SK-N-SH (cell line): ENCODE data around the gene PLGRKT. TPM values are rescaled to one million over a fixed set of nuclear protein-coding genes. Genes with fewer than 3 reads are reported as not detected.
"Not testable (repeated sequence)": the region's sequence is repeated elsewhere in the genome, so short reads cannot be mapped to it uniquely, and the experiment has no call there.

Source experiments
- CTCF ChIA-PET: fragments of 300-600, 350-600 bp; formaldehyde crosslinking; extraction: SDS; loops from one replicate; lab custom pipeline; 2021; lab: Yijun Ruan, JAX
- POLR2A ChIA-PET: fragments of 350-600 bp; sonication (Branson Sonifier 250); formaldehyde crosslinking; extraction: SDS; loops from one replicate; lab custom pipeline; 2020; ENCODE audit warnings: antibody characterized with exemption, inconsistent platforms; lab: Yijun Ruan, JAX
- DNase-seq: peaks from one replicate; pipeline ENCODE4 v3.0.0; 2012
- H2AFZ ChIP-seq: fragments of 200-600 bp; sonication (generic); 2 replicates; pipeline ENCODE4 v1.8.1; 2016; ENCODE audit warnings: antibody characterized with exemption, mild to moderate bottlenecking, low read depth
- H3F3A ChIP-seq: fragments of 200-600 bp; sonication (generic); replicated peaks from 2 replicates; pipeline ENCODE3; 2016; ENCODE audit warnings: antibody characterized with exemption, mild to moderate bottlenecking; ENCODE audit not compliant: insufficient read depth
- H3K27ac ChIP-seq, 2 experiments: fragments of 200-500 bp in 1 of 2; fragments of 200-600 bp in 1 of 2; sonication (Bioruptor generic) in 1 of 2; sonication (generic), shearing (Covaris generic) in 1 of 2; 2 replicates each; pipeline versions ENCODE4 v1.5.1 to v1.6.1; 2014 to 2016; ENCODE audit warnings: low read depth in 2 of 2, inconsistent platforms in 1 of 2, low read length in 1 of 2, mild to moderate bottlenecking in 1 of 2, mixed read lengths in 1 of 2
- H3K27me3 ChIP-seq: fragments of 200-600 bp; sonication (generic), shearing (Covaris generic); 2 replicates; pipeline ENCODE4 v1.6.1; 2016; ENCODE audit warnings: mixed run types; ENCODE audit not compliant: insufficient read depth
- H3K36me3 ChIP-seq, 2 experiments: fragments of 200-500 bp in 1 of 2; fragments of 200-600 bp in 1 of 2; sonication (Bioruptor generic) in 1 of 2; sonication (generic) in 1 of 2; replicated peaks in 1 of 2; 2 replicates each; pipeline versions ENCODE3 to v1.5.1; 2014 to 2016; ENCODE audit warnings: low read length in 1 of 2, mild to moderate bottlenecking in 1 of 2; ENCODE audit not compliant: insufficient read depth in 2 of 2, control insufficient read depth in 1 of 2
- H3K4me1 ChIP-seq, 2 experiments: fragments of 200-500 bp in 1 of 2; fragments of 200-600 bp in 1 of 2; sonication (Bioruptor generic) in 1 of 2; sonication (generic), shearing (Covaris generic) in 1 of 2; 2 replicates each; pipeline versions ENCODE4 v1.5.1 to v1.6.1; 2014 to 2016; ENCODE audit warnings: low read depth in 1 of 2, low read length in 1 of 2, mixed run types in 1 of 2; ENCODE audit not compliant: insufficient read depth in 2 of 2, control insufficient read depth in 1 of 2
- H3K4me2 ChIP-seq: fragments of 200-600 bp; sonication (generic), shearing (Covaris generic); 2 replicates; pipeline ENCODE4 v1.6.1; 2017; ENCODE audit warnings: mixed run types
- H3K4me3 ChIP-seq, 2 experiments: fragments of 200-500 bp in 1 of 2; fragments of 200-600 bp in 1 of 2; sonication (Bioruptor generic) in 1 of 2; sonication (generic), shearing (Covaris generic) in 1 of 2; 2 replicates each; pipeline versions ENCODE4 v1.5.1 to v1.8.1; 2014 to 2016; ENCODE audit warnings: low read depth in 2 of 2, inconsistent platforms in 1 of 2, low read length in 1 of 2, mild to moderate bottlenecking in 1 of 2, mixed read lengths in 1 of 2, moderate library complexity in 1 of 2
- H3K79me2 ChIP-seq: fragments of 200-600 bp; sonication (generic); 2 replicates; pipeline ENCODE4 v1.8.1; 2017; ENCODE audit warnings: mild to moderate bottlenecking; ENCODE audit not compliant: insufficient read depth
- H3K9ac ChIP-seq: fragments of 200-600 bp; sonication (generic); 2 replicates; pipeline ENCODE4 v1.6.1; 2017; ENCODE audit warnings: mixed run types
- H3K9me2 ChIP-seq: fragments of 200-600 bp; sonication (generic); 2 replicates; pipeline ENCODE4 v1.6.1; 2017; ENCODE audit warnings: mixed run types
- H3K9me3 ChIP-seq: fragments of 200-600 bp; sonication (generic); 2 replicates; pipeline ENCODE4 v1.6.1; 2017; ENCODE audit warnings: mixed run types, mild to moderate bottlenecking, moderate library complexity
- H4K20me1 ChIP-seq: fragments of 200-600 bp; sonication (generic); 2 replicates; pipeline ENCODE4 v1.6.1; 2017; ENCODE audit warnings: mild to moderate bottlenecking, mixed run types; ENCODE audit not compliant: insufficient read depth
- CHD2 ChIP-seq: fragments of 150-350 bp; IDR thresholded peaks from 2 replicates; pipeline ENCODE4 v1.6.1; 2018; ENCODE audit warnings: low read length; ENCODE audit not compliant: partially characterized antibody
- ELF1 ChIP-seq: IDR thresholded peaks from 2 replicates; pipeline ENCODE4 v1.4.0; 2012
- EP300 ChIP-seq, 2 experiments: IDR thresholded peaks; 2 replicates each; pipeline versions ENCODE4 v1.4.0 to v1.6.1; 2012; ENCODE audit warnings: borderline replicate concordance in 1 of 2, low read depth in 1 of 2, low read length in 1 of 2
- FOSL2 ChIP-seq: IDR thresholded peaks from 2 replicates; pipeline ENCODE4 v1.4.0; 2012; ENCODE audit warnings: low read depth, mild to moderate bottlenecking, moderate library complexity, borderline replicate concordance
- FOXJ3 ChIP-seq: sonication (generic); formaldehyde crosslinking; IDR thresholded peaks from 2 replicates; pipeline ENCODE4 v1.5.1; 2020; ENCODE audit warnings: mild to moderate bottlenecking, missing genetic modification reagents
- FOXM1 ChIP-seq: IDR thresholded peaks from 2 replicates; pipeline ENCODE4 v1.4.0; 2012; ENCODE audit warnings: low read depth, mild to moderate bottlenecking
- GABPA ChIP-seq: IDR thresholded peaks from 2 replicates; pipeline ENCODE4 v1.4.0; 2012; ENCODE audit warnings: low read depth, mild to moderate bottlenecking
- MAX ChIP-seq: IDR thresholded peaks from 2 replicates; pipeline ENCODE4 v1.4.0; 2012; ENCODE audit warnings: low read depth
- NFIC ChIP-seq: IDR thresholded peaks from 2 replicates; pipeline ENCODE4 v1.4.0; 2012; ENCODE audit warnings: borderline replicate concordance
- POLR2AphosphoS5 ChIP-seq: IDR thresholded peaks from 2 replicates; pipeline ENCODE4 v1.6.1; 2012; ENCODE audit warnings: low read depth, low read length
- RAD21 ChIP-seq: IDR thresholded peaks from 2 replicates; pipeline ENCODE4 v1.6.1; 2012; ENCODE audit warnings: mild to moderate bottlenecking, low read length
- RCOR1 ChIP-seq: fragments of 150-350 bp; IDR thresholded peaks from 2 replicates; pipeline ENCODE4 v1.6.1; 2017; ENCODE audit warnings: antibody characterized with exemption, low read length
- REST ChIP-seq: IDR thresholded peaks from 2 replicates; pipeline ENCODE4 v1.6.1; 2012; ENCODE audit warnings: mild to moderate bottlenecking, low read depth, low read length, moderate library complexity
- RFX5 ChIP-seq: IDR thresholded peaks from 2 replicates; pipeline ENCODE4 v1.6.1; 2012; ENCODE audit warnings: mild to moderate bottlenecking, improper control_type of control experiment, low read length
- SIN3A ChIP-seq: IDR thresholded peaks from 2 replicates; pipeline ENCODE4 v1.6.1; 2012; ENCODE audit warnings: low read depth, mild to moderate bottlenecking, low read length, moderate library complexity, borderline replicate concordance
- USF2 ChIP-seq: fragments of 150-350 bp; IDR thresholded peaks from 2 replicates; pipeline ENCODE4 v1.6.1; 2017; ENCODE audit warnings: antibody characterized with exemption, low read length, low read depth, borderline replicate concordance
- WGBS: methylation state at CpG from one replicate; pipeline ENCODE4 v1.1.6; 2017; ENCODE audit warnings: low lambda C conversion rate; 5-methylcytosine and 5-hydroxymethylcytosine counted together
- polyA plus RNA-seq, 3 experiments: library from polyadenylated mRNA; depleted of rRNA; stranded (reverse); fragments of >200 nt; gene quantifications; 2 replicates each; pipeline ENCODE4 v1.2.3, GENCODE V29; 2012

Gene PLGRKT
- polyA plus RNA-seq, 1 of the 3 experiments (the other 2 are of a cell fraction): 11.4 TPM

DNA sequence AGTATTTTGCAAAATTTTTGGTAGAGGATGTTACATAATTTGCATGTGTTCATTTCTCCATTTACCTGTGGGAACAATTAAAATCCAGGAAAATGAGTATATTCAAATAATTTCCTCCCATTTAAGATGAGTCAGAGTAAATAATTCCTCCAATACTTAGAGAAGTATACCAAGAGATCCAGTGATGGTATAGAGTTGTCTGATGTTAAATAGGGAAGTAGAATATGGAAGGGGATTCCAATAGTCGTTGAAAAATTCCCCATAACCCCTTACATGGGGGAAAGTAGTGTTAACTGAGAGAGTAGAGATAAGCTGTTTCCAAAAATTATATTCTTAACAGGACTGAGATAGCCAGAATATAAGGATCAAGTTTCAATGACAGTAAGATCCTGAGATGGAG is 28.3 kb upstream of the PLGRKT start:
- Histone ChIP-seq H3K4me3 (no peak overlapping the region), H3K9me2 (no peaks in the 10 kb centered on the region), H3K79me2 (peaks cover 18% of the 10 kb centered on the region), H4K20me1 (no peaks in the 10 kb centered on the region), H2AFZ (no peak overlapping the region), H3K4me2 (no peak overlapping the region), H3K9ac (no peak overlapping the region), H3K27ac (no peak overlapping the region), H3K36me3 (peaks cover 36 to 79% of the 10 kb centered on the region in 2 experiments), H3K27me3 (no peaks in the 10 kb centered on the region), H3K4me1 (no peaks in the 10 kb centered on the region; a peak in 3 of 4 replicates), H3K9me3 (no peaks in the 10 kb centered on the region), H3F3A (peaks cover 40% of the 10 kb centered on the region)
- ChIA-PET CTCF (interaction anchor here (1.0 kb wide), 2 partner anchors 24 to 135 kb away, joined by 3 read pairs; no protein-coding TSS in a partner anchor), POLR2A (no interaction called here)
- no peak for DNase-seq
- WGBS: 82% methylated on average over 1 of the region's 1 CpG
- TF ChIP-seq GABPA (no peak), SIN3A (no peak)

DNA sequence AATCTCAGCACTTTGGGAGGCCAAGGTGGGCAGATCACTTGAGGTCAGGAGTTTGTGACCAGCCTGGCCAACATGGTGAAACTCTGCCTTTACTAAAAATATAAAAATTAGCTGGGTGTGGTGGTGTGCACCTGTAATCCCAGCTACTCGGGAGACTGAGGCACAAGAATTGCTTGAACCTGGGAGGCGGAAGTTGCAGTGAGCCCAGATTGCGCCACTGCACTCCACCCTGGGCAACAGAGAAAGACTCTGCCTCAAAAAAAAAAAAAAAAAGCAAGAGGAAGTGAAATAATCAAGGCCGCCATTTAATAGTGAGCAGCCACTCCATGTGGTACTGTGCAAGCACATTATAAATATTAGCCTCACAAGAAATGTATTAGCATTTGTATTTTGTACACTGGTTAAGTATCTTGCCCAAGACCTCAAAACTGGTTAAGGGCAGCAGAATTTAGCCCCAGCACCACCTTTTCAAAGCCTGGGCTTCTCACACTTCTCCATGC is 27.2 kb upstream of the PLGRKT start:
- H3K4me1 ChIP-seq, H4K20me1 ChIP-seq, H2AFZ ChIP-seq, H3K9me3 ChIP-seq, H3K9ac ChIP-seq, H3K4me3 ChIP-seq, H3K9me2 ChIP-seq, H3K27ac ChIP-seq, DNase-seq, H3K27me3 ChIP-seq, H3K4me2 ChIP-seq, POLR2A ChIA-PET: not testable (repeated sequence)
- peaks cover 29% of the 10 kb centered on the region for H3K79me2 ChIP-seq
- H3F3A ChIP-seq: peaks cover 32% of the 10 kb centered on the region
- WGBS: 96% methylated on average over 4 of the region's 4 CpGs
- peaks cover 37 to 83% of the 10 kb centered on the region in 2 experiments for H3K36me3 ChIP-seq
- CTCF ChIA-PET: interaction anchor here (1.0 to 1.3 kb wide), 2 partner anchors 23 to 135 kb away, joined by 3 to 4 read pairs; no protein-coding TSS in a partner anchor

DNA sequence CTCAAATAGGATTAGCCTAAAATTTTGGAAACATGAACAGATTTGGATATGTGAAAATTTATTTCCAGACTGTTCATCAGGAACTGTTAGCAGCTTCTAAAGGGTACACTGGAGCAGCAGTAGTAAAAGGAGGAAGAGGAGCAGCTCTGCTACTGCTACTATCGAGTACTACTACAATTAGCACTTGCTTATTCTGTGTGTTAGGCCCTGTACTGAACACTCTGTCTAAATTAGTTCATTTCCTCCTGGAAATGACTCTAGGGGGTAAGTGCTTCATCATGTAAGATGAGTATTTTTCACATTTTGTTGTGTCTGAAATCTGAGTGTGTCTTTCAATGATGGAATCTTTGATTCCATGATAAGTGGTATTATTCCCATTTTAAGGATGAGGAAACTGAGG is 22.4 kb upstream of the PLGRKT start:
- no peak for DNase-seq
- Histone ChIP-seq H3K27ac (no peak overlapping the region), H3K79me2 (peaks cover 76% of the 10 kb centered on the region), H3K4me3 (no peak overlapping the region), H3K36me3 (peaks cover 41 to 90% of the 10 kb centered on the region in 2 experiments), H4K20me1 (no peaks in the 10 kb centered on the region), H2AFZ (no peak overlapping the region), H3F3A (peaks cover 7% of the 10 kb centered on the region), H3K9me3 (no peaks in the 10 kb centered on the region), H3K4me1 (peaks cover 0 to 6% of the 10 kb centered on the region in 2 experiments; a peak in 2 of 4 replicates), H3K4me2 (no peak overlapping the region), H3K9me2 (no peaks in the 10 kb centered on the region), H3K9ac (no peak overlapping the region), H3K27me3 (no peaks in the 10 kb centered on the region)
- TF ChIP-seq POLR2AphosphoS5: no peak; the same call in 1 of the 2 replicates
- TF ChIP-seq FOSL2: no peak
- TF ChIP-seq FOXJ3: no peak
- TF ChIP-seq USF2: no peak
- TF ChIP-seq MAX: no peak
- no peak for TF ChIP-seq NFIC
- TF ChIP-seq GABPA: no peak
- no peak for TF ChIP-seq RCOR1
- no peak for TF ChIP-seq ELF1
- TF ChIP-seq RAD21: no peak
- TF ChIP-seq RFX5: no peak
- no peak for TF ChIP-seq REST
- no peak for TF ChIP-seq EP300 (IDR thresholded peaks at IDR 0.05; ENCODE audit: borderline replicate concordance in 1 of 2, low read depth in 1 of 2, low read length in 1 of 2)
- TF ChIP-seq FOXM1: no peak
- TF ChIP-seq CHD2: no peak
- POLR2A ChIA-PET: no interaction called here
- WGBS: 100% methylated on average over 1 of the region's 1 CpG
- CTCF ChIA-PET: interaction anchor here (1.2 kb wide), 1 partner anchor 8 kb away, joined by 3 read pairs; no protein-coding TSS in a partner anchor
